Measurements from ENCODE around the gene ADAMTS3.

ADAMTS3 gene

DNA sequence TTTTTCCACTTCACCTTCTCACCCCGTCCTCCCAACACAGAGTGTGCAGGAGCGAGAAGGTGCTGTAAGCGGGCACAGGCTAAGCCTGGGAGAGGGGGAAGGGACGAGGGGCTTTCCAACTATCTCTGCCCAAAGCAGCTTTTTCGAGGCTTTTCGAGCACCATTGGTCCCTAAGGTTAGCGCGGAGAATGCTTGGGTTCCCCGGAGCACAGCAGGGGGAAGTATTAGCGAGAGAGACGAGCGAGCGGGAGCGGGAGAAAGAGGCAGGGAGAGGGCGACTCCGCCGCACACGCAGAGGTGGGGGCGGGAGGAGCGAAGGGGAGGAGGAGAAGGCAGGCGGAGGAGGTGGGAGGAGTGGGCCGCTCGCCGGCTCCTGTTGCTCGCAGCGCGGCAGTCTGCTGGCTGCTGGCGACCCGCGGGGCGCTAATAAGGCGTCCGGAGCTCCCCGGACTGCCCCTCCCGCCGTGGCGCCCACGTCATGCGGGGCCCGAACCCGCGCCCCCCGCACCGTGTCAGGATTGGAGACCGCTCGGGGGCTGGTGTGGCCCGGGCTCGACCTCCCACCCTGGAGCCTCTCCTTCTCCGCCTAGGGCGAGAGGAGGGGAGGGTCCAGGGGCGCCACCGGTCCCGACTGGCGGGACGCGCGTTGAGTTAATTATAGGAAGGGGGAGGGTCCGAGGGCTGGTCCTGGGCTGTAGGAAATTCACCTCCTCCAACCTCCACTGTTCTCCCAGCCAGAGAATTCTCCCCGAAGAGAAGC, at the start of gene ADAMTS3:
Gene ADAMTS3, minus strand, starts transcription at position 263 of the 760 bp plus-strand sequence. CDS start 459 bp downstream, outside the sequence.
- DNase-seq: no peak

- no peak for DNase-seq
Measured at GRCh38 chr4:72613959-72614358, 44.9 kb upstream of the ADAMTS3 start.

DNA sequence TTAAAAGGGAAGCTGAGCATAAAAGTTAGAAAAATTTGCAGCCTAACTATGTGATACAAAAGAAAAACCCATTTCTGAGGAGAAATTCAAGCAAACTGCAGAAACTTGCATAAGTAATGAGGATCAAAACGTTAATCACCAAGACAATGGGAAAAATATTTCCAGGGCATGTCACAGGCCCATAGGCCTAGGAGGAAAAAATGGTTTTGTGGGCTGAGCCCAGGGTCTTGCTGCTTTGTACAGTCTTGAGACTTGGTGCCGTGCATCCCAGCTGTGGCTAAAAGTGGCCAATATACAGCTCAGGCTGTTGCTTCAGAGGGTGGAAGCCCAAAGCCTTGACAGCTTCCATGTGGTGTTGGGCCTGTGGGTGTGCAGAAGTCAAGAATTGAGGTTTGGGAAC, 37.7 kb upstream of the ADAMTS3 start:
- DNase-seq: no peak

GRCh38 chr4:72604324-72604723, 35.3 kb upstream of the ADAMTS3 start:
- DNase-seq: no peak

DNA sequence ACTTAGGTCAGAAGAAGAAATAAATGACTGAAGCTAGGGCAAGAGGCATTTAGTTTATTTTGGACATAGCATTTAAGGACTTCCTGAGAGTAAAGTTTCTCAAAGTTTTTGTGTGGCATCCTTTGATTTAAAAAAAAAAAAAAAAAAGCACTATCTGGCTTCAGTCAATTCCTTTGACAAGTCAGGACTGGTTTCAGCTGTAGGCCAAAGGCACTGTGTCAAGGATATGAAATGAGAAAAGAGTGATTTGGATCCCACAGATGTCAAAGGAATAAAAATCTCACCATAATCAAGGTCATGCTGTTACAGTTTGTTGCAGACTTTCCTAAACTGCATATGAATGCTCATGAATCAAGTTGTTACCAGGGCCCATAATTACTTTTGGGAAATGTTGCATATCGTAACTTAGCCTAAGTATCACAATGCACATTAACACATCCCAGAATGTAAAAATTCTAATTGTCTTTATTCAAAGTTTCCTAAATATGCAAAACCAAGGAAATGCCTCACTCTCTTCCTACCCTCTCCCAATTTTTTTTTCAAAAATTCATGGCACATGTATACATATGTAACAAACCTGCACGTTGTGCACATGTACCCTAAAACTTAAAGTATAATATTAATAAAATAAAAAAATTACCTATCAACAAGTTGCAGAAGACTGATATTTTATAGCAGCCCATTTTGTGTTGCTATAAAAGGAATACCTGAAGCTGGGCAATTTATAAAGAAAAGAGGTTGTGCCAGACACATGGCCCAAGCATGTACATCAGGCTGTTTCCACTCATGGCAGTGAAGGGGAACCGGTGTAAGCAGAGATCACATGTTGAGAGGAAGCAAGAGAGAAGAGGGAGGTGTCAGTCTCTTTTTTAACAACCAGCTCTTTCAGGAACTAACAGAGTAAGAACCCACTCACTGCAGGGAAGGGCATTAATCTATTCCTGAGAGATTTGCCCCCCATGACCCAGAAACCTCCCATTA, 33.7 kb upstream of the ADAMTS3 start:
- DNase-seq: no peak

- no peak for DNase-seq
Measured at GRCh38 chr4:72591547-72592454, 22.8 kb upstream of the ADAMTS3 start.

DNA sequence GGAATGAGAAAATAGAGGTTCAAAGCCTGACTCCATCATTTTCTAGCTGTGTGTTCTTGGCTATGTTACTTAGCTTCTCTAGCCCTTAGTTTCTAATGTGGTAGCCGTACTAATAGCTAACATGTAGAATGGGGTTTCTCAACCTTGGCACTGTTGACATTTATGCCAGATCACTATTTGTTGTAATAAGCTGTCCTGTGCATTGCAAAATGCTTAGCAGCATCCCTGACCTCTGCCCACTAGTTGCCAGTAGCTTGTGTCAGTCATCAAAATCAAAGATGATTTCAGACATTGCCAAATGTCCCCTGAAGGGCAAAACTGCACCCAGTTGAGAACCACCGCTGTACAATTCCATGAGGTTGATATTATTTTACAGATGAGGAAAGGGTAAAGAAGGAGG, 18.3 kb upstream of the ADAMTS3 start:
- no peak for DNase-seq

DNA sequence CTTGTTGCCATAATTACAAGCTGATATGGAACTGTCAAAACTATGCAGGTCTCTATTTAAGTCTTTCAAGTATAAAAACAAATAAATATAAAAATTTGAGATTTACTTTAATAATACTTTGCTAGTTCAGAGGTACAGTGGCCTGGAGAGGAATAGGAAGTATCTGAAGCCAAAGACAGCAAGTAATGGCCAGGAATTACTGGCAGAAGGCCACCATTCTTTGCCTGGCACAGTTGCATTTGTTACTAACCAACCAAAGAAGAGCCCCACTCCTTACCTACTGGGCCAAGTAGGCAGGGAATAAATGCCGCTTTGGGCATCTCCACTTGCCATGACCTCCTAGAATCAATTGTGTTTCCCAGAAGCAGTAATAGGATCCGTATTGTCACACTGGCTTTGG, 13.8 kb upstream of the ADAMTS3 start:
- DNase-seq: no peak

DNA sequence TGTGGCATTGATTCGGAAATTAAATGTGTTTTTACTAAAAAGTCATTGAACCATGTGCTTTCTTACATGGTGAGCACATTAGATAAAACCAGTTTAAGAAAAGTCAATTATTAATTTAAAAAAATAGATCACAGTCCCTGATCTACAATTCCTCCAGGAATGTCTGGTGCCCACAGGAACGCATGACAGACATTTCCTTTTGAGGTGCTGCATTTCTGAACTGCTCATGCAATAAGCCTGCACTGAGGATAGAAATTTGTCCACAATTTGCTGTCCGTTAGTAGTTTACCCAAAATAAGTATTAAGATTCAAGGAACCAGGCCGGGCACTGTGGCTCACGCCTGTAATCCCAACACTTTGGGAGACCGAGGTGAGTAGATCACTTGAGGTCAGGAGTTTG, 8.2 kb upstream of the ADAMTS3 start:
- DNase-seq: no peak

- no peak for DNase-seq
Measured at GRCh38 chr4:72571337-72571736, 2.3 kb upstream of the ADAMTS3 start.

DNA sequence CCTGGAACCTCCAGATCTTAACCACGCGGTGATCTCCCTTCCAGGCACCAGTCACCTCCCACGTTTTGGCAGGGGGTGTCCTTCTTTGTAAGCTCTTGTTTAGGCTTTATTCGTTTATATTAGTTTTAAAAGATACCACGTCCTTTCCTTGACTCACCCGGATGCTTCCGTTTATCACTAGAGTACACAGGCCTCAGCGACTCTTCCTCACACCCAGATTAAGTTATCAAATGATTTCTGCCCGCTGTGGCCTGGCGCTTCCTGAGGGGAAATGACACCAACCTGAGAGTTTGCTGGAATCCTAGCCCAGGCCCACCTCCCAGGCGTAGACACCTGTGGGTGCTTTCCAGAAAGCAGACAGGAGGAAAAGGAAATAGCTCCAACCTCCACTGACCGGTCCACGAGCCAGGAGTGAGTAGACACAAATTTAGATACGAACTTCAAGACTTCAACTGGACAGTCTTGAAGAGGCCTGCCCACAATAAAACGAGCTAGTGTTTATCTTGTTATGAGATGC, 756 bp upstream of the ADAMTS3 start:
- DNase-seq: no peak

DNA sequence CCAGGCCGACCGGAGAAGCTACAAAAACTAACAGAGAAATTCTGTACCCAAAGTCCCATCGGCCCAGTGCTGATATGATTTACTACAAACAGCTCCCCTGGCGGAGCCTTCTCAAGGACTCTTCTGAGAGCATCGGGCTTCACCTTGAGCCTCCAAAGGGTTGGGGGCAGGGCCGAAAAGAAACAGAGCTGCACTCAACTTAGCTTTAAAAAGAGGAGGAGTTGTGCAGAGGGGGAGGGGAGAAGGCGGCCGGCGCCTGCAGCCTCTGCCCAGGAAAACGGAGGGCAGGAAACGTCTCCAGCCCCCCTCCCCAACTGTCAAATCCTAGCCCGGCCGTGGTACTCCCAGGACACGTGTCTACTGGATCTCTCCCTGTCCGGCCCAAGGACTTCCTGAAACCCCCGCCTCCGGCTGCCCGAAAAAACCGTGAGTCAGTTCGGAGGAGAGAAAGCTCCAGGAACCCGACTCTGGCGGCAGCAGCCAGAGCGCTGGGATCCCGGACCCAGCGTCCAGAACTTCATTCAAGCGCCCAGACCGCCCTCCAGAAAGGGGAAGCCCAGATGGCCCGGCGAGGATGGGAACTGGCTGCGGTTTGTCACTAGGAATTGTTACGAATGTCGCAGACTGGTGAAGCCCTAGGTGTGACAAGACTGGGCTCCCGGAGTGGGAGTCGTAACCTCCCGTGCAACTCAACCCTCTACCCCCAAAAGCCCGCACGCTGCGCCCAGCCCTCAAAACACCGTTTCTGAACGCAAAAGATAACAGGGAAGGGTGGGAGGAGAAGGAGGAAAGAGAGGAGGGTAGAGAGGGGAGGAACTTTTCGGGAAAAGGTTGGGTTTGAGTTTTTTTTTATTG, 973 bp downstream of the ADAMTS3 start:
- DNase-seq: no peak

- no peak for DNase-seq
Measured at GRCh38 chr4:72567036-72567435, 2.0 kb downstream of the ADAMTS3 start.

DNA sequence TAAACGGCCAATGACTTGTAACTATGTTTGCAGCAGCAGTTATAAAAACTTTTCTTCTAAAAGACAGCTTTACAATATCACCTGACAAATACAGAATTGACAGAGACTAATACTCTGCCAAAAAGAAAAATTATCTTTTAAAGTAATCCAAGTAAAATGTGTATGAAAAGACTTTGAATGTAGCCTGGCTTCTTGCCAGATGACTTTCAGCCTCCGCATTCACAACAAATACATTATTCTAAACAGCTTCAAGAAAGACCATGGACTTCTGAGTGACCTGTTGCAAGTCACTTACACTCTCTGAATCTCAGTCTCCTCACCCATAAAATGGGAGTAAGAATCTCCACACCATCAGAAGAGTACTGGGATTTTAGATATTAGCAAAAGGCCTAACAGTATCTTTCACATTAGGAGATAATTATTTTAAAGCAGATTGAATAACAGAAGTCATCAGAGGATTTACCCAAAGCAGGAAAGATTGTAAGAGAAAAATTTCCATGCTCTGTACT, 2.5 kb downstream of the ADAMTS3 start:
- DNase-seq: no peak

- no peak for DNase-seq
Measured at GRCh38 chr4:72564789-72565188, 4.2 kb downstream of the ADAMTS3 start.

DNA sequence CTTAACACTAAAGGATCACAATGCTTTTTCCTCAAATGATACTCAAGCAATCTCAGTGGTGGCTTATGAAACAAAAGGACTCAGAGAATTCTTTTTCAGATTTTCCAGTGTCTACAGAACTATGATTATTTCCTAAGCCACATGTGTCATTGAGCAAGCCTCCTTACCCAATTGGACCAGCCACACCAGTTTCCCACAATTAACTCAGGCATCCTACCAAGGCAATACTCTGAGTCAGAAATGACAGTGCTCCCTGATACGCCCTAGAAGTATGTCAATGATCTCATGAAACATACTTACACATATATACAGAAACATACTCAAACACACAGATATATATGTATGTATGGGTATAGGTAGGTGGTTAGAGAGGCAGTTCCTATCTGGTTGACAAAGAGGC, 4.8 kb downstream of the ADAMTS3 start:
- no peak for DNase-seq

- no peak for DNase-seq
Measured at GRCh38 chr4:72558655-72559054, 10.4 kb downstream of the ADAMTS3 start.

GRCh38 chr4:72557021-72557420, 12.0 kb downstream of the ADAMTS3 start:
- DNase-seq: no peak

DNA sequence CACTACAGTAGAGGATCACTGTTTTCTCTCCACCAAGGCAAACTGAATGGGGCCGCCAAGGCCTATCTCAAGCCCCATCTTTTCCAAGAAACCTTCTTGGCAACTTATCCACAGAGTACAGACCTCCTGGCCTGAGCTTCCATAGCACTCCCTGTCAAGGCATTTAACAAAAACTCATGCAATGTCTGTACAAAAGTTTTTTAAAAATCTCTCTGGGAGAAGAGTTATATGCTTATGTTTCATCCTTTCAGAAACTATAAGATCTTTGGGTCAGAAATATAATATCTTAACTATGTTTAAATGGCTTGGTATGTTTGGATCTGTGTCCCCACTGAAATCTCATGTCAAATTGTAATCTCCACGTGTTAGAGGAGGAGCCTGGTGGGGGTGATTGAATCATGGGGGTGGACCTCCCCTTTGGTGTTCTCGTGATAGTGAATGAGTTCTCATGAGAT, 13.6 kb downstream of the ADAMTS3 start:
- no peak for DNase-seq

- no peak for DNase-seq
Measured at GRCh38 chr4:72553540-72554337, 15.3 kb downstream of the ADAMTS3 start.
